HG03060 (cell line): Measurements from ENCODE around the gene ARL8A.
"Not testable (repeated sequence)": the region's sequence is repeated elsewhere in the genome, so short reads cannot be mapped to it uniquely, and the experiment has no call there.

Experiments used
- ATAC-seq: cut with Tn5 transposase; IDR thresholded peaks from one replicate; pipeline ENCODE4 v1.9.1; 2021; ENCODE audit warnings: low read depth, moderate number of reproducible peaks; ENCODE audit not compliant: unreplicated experiment

ARL8A gene

GRCh38 chr1:202143011-202143767 is 1.3 kb downstream of the ARL8A start:
- no peak for ATAC-seq

- ATAC-seq = not testable (repeated sequence)
Observed at GRCh38 chr1:202141468-202141867, 3.1 kb downstream of the ARL8A start.

DNA sequence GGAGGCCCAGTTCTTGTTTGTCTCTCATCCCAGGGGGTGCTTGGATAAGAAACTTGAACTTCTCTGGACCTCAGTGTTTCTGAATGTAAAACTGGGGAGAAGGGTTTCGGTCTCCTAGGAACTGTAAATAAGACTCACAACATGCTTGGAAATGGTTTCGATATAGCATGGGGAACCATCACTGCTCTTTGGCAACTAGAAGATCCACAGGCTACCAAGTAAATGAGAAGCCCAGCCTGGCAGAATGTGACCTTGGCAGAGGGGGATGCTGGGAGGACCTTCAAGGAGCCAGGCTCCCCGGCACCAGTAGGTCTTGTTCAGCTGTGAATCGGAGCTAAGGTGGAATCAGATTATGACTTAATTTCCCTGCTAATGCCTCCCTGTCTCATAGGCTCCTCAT is 3.7 kb downstream of the ARL8A start:
- no peak for ATAC-seq

- ATAC-seq = no peak
Observed at GRCh38 chr1:202135221-202135721, 9.3 kb downstream of the ARL8A start.

- ATAC-seq = no peak
Observed at GRCh38 chr1:202134645-202135172, 9.8 kb downstream of the ARL8A start.

- no peak for ATAC-seq
Observed at GRCh38 chr1:202133989-202134388, 10.5 kb downstream of the ARL8A start.

DNA sequence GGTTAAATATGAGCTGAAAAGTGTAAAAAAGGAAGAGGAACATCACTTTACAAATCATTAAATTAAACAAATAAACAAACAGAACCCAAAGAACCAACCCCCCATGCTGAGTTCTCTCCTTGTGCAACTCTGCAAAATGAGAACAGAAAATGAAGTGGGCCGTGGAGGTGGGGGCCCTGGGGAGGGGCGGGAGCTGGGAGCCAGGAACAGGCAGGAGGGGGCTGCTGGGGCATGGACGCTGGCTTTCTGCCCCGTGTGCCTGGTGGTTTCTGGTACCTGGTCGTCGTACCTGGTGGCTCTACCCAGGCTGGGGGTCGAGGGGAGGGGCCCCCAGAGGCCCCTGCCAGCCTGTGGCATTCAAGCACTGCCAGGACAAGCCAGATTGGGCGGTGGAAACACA is 11.0 kb downstream of the ARL8A start:
- ATAC-seq = no peak

GRCh38 chr1:202133001-202133400 is 11.5 kb downstream of the ARL8A start:
- ATAC-seq = no peak

DNA sequence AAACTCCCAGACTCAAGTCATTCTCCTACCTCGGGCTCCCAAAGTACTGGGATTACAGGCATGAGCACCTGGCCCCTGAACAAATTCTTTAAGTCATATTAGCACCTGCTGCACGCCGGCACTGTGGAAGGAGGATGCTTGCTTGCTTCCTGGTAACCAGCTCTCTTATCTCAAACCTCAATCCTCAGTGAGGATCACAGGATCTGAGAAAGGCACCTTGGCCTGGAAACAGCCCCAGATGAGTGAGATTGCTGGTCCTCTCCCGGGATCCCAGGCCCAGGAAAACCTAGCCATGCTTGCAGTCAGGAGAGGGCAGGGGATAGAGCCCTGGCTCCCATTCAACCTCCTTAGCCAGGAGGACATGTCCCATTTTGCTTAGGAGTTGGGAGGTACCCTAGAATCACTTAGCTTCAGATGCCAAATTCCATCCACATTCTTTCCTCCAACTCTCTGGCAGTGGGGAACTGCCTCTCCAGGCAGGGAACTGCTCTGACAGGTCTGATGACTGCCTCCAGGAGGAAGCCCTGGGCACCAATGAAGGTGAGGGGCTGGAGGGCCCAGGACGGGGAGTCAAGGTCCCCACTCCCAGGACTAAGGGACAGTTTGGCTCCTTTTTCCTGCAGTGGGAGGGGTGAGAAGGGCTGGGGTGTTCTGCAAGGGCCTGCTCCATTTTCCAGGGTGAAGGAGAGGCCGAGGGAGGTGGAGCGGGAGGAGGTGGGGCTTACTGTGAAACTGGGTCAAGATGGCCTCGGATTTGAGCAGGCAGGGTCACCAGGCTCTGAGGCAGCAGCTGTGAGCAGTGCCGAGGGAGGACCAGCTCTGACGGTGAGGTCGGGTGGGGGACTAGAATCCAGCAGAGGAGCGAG is 12.3 kb downstream of the ARL8A start:
- no peak for ATAC-seq

DNA sequence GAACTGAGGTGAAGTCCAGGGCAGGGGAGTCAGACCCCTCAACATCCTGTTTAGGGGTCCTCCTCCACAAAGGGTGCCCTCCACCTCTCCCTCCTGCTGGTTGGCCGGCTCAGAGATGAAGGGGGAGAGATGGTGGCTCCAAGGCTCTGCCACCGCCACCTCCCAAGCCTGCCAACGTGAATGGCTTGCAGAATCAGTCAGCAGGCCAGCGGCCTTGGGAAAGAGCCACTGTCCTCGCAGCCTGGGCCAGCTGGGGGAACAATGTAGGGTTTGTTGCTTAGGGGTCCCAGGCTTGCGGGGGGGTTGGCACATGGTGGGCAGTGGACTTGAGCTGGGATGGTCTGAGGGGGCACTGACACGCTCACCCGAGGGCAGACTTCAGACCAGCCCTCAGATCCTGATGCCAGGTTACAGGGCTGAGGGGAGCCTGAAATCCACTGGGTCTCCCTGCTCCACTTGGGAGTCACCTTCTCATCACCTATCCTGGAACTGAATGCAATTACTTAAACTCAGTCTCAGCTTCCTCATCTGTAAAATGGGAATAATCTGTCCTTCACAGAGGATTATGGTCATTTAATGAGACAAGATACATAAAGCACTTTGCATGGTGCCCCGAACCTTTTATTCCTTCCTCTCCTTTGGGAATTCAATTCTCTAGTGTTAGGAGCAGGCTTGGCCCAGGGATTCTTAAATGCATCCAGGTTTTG is 13.6 kb downstream of the ARL8A start:
- ATAC-seq = no peak

GRCh38 chr1:202130297-202130721 is 14.2 kb downstream of the ARL8A start:
- ATAC-seq = no peak

DNA sequence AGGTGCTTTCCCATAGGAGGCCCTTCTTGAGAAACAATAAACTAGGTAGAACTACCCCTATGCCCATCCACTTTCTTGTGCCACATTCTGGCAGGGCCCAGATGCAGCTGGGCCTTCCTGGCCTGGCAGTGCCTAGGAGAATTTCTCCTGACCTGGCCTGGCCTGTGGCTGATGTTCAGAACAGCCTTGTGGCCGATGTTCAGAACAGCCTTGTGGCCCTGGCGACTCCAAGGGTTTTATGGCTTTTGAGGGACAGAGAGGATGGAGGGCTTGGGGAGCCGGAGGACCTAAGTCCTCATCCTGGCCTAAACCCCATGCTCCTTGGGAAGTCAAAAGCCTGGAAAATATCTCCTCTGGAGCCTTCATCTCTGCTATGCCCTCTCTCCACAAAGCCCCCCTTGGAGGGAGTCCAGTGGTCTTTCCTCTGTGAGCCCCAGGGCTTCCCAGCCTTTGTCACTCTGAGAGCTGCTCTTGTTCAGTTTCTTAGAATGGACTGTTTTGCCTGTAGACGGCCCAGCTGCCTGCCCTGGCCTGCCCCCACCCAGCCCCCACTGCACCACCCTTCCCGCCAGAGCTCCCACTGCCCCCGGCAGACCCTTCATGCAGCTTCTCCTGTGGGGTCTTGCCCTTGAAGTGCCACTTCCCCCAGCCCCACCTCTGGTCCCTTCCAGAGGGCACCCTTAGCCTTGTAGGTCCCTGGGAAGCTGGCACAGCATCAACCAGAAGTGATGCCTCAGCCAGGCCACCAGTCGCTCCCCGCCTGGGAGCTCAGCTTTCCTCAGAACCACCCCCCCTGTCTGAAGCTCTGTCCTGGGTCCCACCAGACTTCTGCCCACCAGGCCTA is 14.9 kb downstream of the ARL8A start:
- ATAC-seq = no peak

DNA sequence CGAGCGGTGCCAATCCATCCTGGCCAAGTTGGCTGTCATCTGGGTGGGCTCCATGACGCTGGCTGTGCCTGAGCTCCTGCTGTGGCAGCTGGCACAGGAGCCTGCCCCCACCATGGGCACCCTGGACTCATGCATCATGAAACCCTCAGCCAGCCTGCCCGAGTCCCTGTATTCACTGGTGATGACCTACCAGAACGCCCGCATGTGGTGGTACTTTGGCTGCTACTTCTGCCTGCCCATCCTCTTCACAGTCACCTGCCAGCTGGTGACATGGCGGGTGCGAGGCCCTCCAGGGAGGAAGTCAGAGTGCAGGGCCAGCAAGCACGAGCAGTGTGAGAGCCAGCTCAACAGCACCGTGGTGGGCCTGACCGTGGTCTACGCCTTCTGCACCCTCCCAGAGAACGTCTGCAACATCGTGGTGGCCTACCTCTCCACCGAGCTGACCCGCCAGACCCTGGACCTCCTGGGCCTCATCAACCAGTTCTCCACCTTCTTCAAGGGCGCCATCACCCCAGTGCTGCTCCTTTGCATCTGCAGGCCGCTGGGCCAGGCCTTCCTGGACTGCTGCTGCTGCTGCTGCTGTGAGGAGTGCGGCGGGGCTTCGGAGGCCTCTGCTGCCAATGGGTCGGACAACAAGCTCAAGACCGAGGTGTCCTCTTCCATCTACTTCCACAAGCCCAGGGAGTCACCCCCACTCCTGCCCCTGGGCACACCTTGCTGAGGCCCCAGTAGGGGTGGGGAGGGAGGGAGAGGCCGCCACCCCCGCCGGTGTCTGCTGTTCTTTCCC is 16.5 kb downstream of the ARL8A start:
- ATAC-seq = no peak

- no peak for ATAC-seq
Observed at GRCh38 chr1:202127061-202127460, 17.5 kb downstream of the ARL8A start.

GRCh38 chr1:202126426-202126825 is 18.1 kb downstream of the ARL8A start:
- ATAC-seq = no peak

- no peak for ATAC-seq
Observed at GRCh38 chr1:202125611-202126010, 18.9 kb downstream of the ARL8A start.

DNA sequence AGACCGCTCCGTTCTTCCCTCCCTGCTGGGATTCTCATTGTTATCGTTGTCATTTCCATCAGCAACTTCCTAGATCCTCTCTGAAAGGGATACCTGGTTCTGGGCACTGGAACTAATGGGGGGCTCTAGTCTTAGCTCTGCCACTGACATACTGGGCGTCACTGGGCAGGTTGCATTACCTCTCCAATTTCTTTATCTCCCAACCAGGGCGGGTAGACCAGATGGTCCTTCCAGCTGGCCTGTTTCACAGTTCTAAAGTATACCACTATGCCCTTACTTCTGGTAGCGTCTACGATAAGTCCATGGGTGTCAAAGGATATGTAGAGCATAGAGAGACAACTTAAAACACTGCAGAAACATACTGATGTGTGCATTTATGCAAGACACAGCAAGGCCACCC is 20.4 kb downstream of the ARL8A start:
- ATAC-seq = no peak

DNA sequence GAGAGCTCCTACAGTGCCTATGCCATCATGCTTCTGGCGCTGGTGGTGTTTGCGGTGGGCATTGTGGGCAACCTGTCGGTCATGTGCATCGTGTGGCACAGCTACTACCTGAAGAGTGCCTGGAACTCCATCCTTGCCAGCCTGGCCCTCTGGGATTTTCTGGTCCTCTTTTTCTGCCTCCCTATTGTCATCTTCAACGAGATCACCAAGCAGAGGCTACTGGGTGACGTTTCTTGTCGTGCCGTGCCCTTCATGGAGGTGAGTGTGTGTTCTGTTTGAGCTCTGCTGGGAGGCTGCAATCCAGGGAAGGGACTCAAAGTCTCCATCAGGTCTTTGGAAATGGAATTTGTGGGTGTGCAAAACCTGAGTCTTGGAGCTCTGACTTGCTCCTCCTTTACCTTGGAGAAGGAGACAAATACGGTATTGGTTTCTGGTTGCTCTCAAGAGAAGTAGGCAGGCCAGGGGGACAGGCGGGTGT is 21.2 kb downstream of the ARL8A start:
- no peak for ATAC-seq
